ENCODE results near the gene PRAF2. TPM values are rescaled to one million over a fixed set of nuclear protein-coding genes. Genes with fewer than 3 reads are reported as not detected.
A peak's percentile ranks its signal among the peaks of the same experiment; 100 is the strongest.

The PRAF2 gene
- total RNA-seq = 10 to 100 TPM in 2 of 4 donors, 1 to 10 TPM in 2; 4.6 to 15.6 (median 9.2) TPM

GRCh38 chrX:49073601-49074575 lies at the start of gene PRAF2:
TSS of gene PRAF2 (minus strand) at chrX:49074002. CDS start at chrX:49073987, 15 bp downstream.
- 49% methylated on average over 55 of the region's 61 CpGs for WGBS
- H3K4me1 ChIP-seq = peaks cover 20% of the 10 kb centered on the region
- peaks cover 5% of the 10 kb centered on the region for H3K36me3 ChIP-seq
- peak; percentile 94 to 96 for DNase-seq (ENCODE audit: low spot score in 2 of 2)
- no peaks in the 10 kb centered on the region for H3K9me3 ChIP-seq
- TF ChIP-seq POLR2AphosphoS5 (IDR thresholded peaks at IDR 0.05) = no peak
- TF ChIP-seq EP300 (IDR thresholded peaks at IDR 0.05) = no peak
- TF ChIP-seq CTCF (IDR thresholded peaks at IDR 0.05) = no peak
- TF ChIP-seq POLR2A (IDR thresholded peaks at IDR 0.05) = no peak
- peak within 1 kb of the TSS; percentile 69 for H3K27ac ChIP-seq
- H3K27me3 ChIP-seq = no peaks in the 10 kb centered on the region
- H3K4me3 ChIP-seq = peak within 1 kb of the TSS; percentile 52

- 93% methylated on average over 4 of the region's 5 CpGs for WGBS
- H3K27me3 ChIP-seq = no peaks in the 10 kb centered on the region
- DNase-seq (ENCODE audit: low spot score in 2 of 2) = no peak
- no peak for TF ChIP-seq CTCF (IDR thresholded peaks at IDR 0.05)
- no peak for TF ChIP-seq EP300 (IDR thresholded peaks at IDR 0.05)
- TF ChIP-seq POLR2AphosphoS5 (IDR thresholded peaks at IDR 0.05) = no peak
- TF ChIP-seq POLR2A (IDR thresholded peaks at IDR 0.05) = no peak
- peaks cover 21% of the 10 kb centered on the region for H3K36me3 ChIP-seq
- H3K4me3 ChIP-seq = peak overlapping the region; percentile 68
- no peaks in the 10 kb centered on the region for H3K9me3 ChIP-seq
- H3K4me1 ChIP-seq = peaks cover 11% of the 10 kb centered on the region
- H3K27ac ChIP-seq = no peak overlapping the region
Observed at GRCh38 chrX:49122499-49122898, 48.7 kb upstream of the PRAF2 start.

- no peaks in the 10 kb centered on the region for H3K27me3 ChIP-seq
- WGBS = 77% methylated on average over 1 of the region's 1 CpG
- no peak for TF ChIP-seq POLR2A (IDR thresholded peaks at IDR 0.05)
- no peak for TF ChIP-seq POLR2AphosphoS5 (IDR thresholded peaks at IDR 0.05)
- no peak for TF ChIP-seq EP300 (IDR thresholded peaks at IDR 0.05)
- TF ChIP-seq CTCF (IDR thresholded peaks at IDR 0.05) = no peak
Observed at GRCh38 chrX:49120091-49120490, 46.3 kb upstream of the PRAF2 start.

GRCh38 chrX:49117581-49117980 lies 43.8 kb upstream of the PRAF2 start:
- no peak for DNase-seq (ENCODE audit: low spot score in 2 of 2)
- Histone ChIP-seq H3K27ac (no peak overlapping the region), H3K4me3 (no peak overlapping the region), H3K27me3 (no peaks in the 10 kb centered on the region), H3K9me3 (no peaks in the 10 kb centered on the region), H3K36me3 (peaks cover 57% of the 10 kb centered on the region), H3K4me1 (peaks cover 7% of the 10 kb centered on the region)
- TF ChIP-seq POLR2AphosphoS5 (IDR thresholded peaks at IDR 0.05) (no peak), EP300 (IDR thresholded peaks at IDR 0.05) (no peak), CTCF (IDR thresholded peaks at IDR 0.05) (no peak)
- 75% methylated on average over 6 of the region's 6 CpGs for WGBS

More at GRCh38 chrX:49120091-49120490, 46.3 kb upstream of the PRAF2 start:
- Histone ChIP-seq H3K4me3 (no peak overlapping the region), H3K9me3 (no peaks in the 10 kb centered on the region), H3K4me1 (peaks cover 11% of the 10 kb centered on the region), H3K36me3 (peaks cover 42% of the 10 kb centered on the region), H3K27ac (no peak overlapping the region)
- DNase-seq (ENCODE audit: low spot score in 2 of 2) = no peak

GRCh38 chrX:49116716-49117115 lies 42.9 kb upstream of the PRAF2 start:
- H3K4me3 ChIP-seq = no peak overlapping the region
- no peaks in the 10 kb centered on the region for H3K27me3 ChIP-seq
- H3K9me3 ChIP-seq = no peaks in the 10 kb centered on the region
- 90% methylated on average over 5 of the region's 5 CpGs for WGBS
- TF ChIP-seq EP300 (IDR thresholded peaks at IDR 0.05) (no peak), POLR2A (IDR thresholded peaks at IDR 0.05) (no peak), POLR2AphosphoS5 (IDR thresholded peaks at IDR 0.05) (no peak), CTCF (IDR thresholded peaks at IDR 0.05) (no peak)
- H3K36me3 ChIP-seq = peaks cover 64% of the 10 kb centered on the region
- no peak for DNase-seq (ENCODE audit: low spot score in 2 of 2)
- H3K27ac ChIP-seq = no peak overlapping the region
- no peaks in the 10 kb centered on the region for H3K4me1 ChIP-seq
